Astrocyte (in vitro differentiated cells and primary cell): ENCODE measurements around the gene MID2. TPM values are rescaled to one million over a fixed set of nuclear protein-coding genes. Genes with fewer than 3 reads are reported as not detected.
A peak's percentile ranks its signal among the peaks of the same experiment; 100 is the strongest.

ENCODE experiments used
- DNase-seq: peaks from one replicate; pipeline ENCODE4 v3.0.0-alpha.2; 2010; ENCODE audit warnings: low read depth
- FAIRE-seq: peaks from 2 replicates; lab custom pipeline; 2011; peaks lifted over from hg19 to GRCh38; lab: Jason Lieb, UNC
- H2AFZ ChIP-seq: 2 replicates; pipeline ENCODE4 v1.6.0; 2012; ENCODE audit warnings: low read depth, low read length, inconsistent platforms
- H3K27ac ChIP-seq: 2 replicates; pipeline ENCODE4 v1.5.1; 2011; ENCODE audit warnings: low read depth, low read length, inconsistent platforms
- H3K27me3 ChIP-seq: 2 replicates; pipeline ENCODE4 v1.6.0; 2011; ENCODE audit warnings: low read length, inconsistent platforms; ENCODE audit not compliant: insufficient read depth
- H3K36me3 ChIP-seq: 2 replicates; pipeline ENCODE4 v1.5.1; 2011; ENCODE audit warnings: low read length, inconsistent platforms; ENCODE audit not compliant: insufficient read depth
- H3K4me1 ChIP-seq: 2 replicates; pipeline ENCODE4 v1.5.1; 2011; ENCODE audit warnings: low read length, inconsistent platforms; ENCODE audit not compliant: insufficient read depth
- H3K4me2 ChIP-seq: 2 replicates; pipeline ENCODE4 v1.6.0; 2012; ENCODE audit warnings: low read length, inconsistent platforms
- H3K4me3 ChIP-seq: 2 replicates; pipeline ENCODE4 v1.5.1; 2011; ENCODE audit warnings: low read depth, mild to moderate bottlenecking, low read length, inconsistent platforms; ENCODE audit not compliant: insufficient read depth
- H3K79me2 ChIP-seq: 2 replicates; pipeline ENCODE4 v1.6.0; 2012; ENCODE audit warnings: mild to moderate bottlenecking, low read length, inconsistent platforms; ENCODE audit not compliant: insufficient read depth
- H3K9ac ChIP-seq: 2 replicates; pipeline ENCODE4 v1.6.0; 2012; ENCODE audit warnings: mild to moderate bottlenecking, low read length, inconsistent platforms
- H3K9me3 ChIP-seq: 2 replicates; pipeline ENCODE4 v1.5.1; 2012; ENCODE audit warnings: low read depth, mild to moderate bottlenecking, low read length, inconsistent platforms; ENCODE audit not compliant: insufficient read depth
- H4K20me1 ChIP-seq: 2 replicates; pipeline ENCODE4 v1.6.0; 2012; ENCODE audit warnings: low read length, inconsistent platforms; ENCODE audit not compliant: insufficient read depth
- H3K27ac Mint-ChIP-seq: one replicate; pipeline ENCODE4 v1.8.0; 2021; ENCODE audit warnings: mild to moderate bottlenecking, mixed read lengths; ENCODE audit not compliant: unreplicated experiment
- H3K27me3 Mint-ChIP-seq: one replicate; pipeline ENCODE4 v1.8.0; 2021; ENCODE audit warnings: low read depth, mixed read lengths; ENCODE audit not compliant: unreplicated experiment
- H3K36me3 Mint-ChIP-seq: one replicate; pipeline ENCODE4 v1.8.0; 2021; ENCODE audit warnings: low read depth, mixed read lengths; ENCODE audit not compliant: unreplicated experiment
- H3K4me1 Mint-ChIP-seq: one replicate; pipeline ENCODE4 v1.8.0; 2021; ENCODE audit warnings: low read depth, mixed read lengths; ENCODE audit not compliant: unreplicated experiment
- H3K4me3 Mint-ChIP-seq: one replicate; pipeline ENCODE4 v1.8.0; 2021; ENCODE audit warnings: mild to moderate bottlenecking, moderate library complexity, mixed read lengths; ENCODE audit not compliant: unreplicated experiment
- H3K9me3 Mint-ChIP-seq: one replicate; pipeline ENCODE4 v1.8.0; 2021; ENCODE audit warnings: mild to moderate bottlenecking, mixed read lengths; ENCODE audit not compliant: unreplicated experiment
- EZH2 ChIP-seq: IDR thresholded peaks from 2 replicates; pipeline ENCODE4 v1.6.1; 2012; ENCODE audit warnings: mild to moderate bottlenecking, low read length, inconsistent platforms; ENCODE audit not compliant: insufficient read depth
- total RNA-seq: library from RNA; stranded (reverse); gene quantifications from 2 replicates; pipeline ENCODE4 v1.2.1, GENCODE V29; 2021
- TF ChIP-seq, protein P1 (sequence below): IDR thresholded peaks from 2 replicates; pipeline ENCODE4 v1.5.1; 2011; ENCODE audit warnings: low read depth, mild to moderate bottlenecking, inconsistent platforms, low read length, moderate library complexity; ENCODE audit not compliant: insufficient read depth

The MID2 gene
- total RNA-seq, 1 donor from 2014 or later: 11.1 TPM

DNA sequence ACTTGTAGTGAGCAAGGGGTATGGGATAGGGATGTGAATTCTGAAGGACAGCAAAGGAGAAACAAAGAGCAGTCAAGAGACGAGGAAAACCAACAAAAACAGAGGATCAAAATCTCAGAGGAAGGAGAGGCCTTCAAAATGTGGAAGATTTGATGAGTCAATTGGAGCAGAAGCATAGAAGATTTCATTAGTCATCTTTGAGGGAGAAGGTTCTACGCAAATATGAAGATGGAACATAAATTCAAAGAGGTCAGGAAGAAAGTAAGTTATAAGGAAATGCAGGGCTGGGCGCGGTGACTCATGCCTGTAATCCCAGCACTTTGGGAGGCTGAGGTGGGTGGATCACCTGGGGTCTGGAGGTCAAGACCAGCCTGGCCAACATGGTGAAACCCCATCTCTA lies 35.4 kb downstream of the MID2 start:
- TF ChIP-seq, protein P1, sequence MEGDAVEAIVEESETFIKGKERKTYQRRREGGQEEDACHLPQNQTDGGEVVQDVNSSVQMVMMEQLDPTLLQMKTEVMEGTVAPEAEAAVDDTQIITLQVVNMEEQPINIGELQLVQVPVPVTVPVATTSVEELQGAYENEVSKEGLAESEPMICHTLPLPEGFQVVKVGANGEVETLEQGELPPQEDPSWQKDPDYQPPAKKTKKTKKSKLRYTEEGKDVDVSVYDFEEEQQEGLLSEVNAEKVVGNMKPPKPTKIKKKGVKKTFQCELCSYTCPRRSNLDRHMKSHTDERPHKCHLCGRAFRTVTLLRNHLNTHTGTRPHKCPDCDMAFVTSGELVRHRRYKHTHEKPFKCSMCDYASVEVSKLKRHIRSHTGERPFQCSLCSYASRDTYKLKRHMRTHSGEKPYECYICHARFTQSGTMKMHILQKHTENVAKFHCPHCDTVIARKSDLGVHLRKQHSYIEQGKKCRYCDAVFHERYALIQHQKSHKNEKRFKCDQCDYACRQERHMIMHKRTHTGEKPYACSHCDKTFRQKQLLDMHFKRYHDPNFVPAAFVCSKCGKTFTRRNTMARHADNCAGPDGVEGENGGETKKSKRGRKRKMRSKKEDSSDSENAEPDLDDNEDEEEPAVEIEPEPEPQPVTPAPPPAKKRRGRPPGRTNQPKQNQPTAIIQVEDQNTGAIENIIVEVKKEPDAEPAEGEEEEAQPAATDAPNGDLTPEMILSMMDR: no peak
- no peak for TF ChIP-seq EZH2
- no peaks in the 10 kb centered on the region for H3K4me1 ChIP-seq
- no peak overlapping the region for H3K4me3 ChIP-seq
- no peak for DNase-seq
- no peaks in the 10 kb centered on the region for H3K9me3 ChIP-seq
- no peak overlapping the region for H3K9ac ChIP-seq
- Mint-ChIP-seq H3K27me3 (no peaks in the 10 kb centered on the region), H3K9me3 (no peaks in the 10 kb centered on the region), H3K36me3 (no peaks in the 10 kb centered on the region), H3K4me3 (no peak overlapping the region), H3K4me1 (peaks cover 6% of the 10 kb centered on the region), H3K27ac (no peak overlapping the region)
- H3K36me3 ChIP-seq: no peaks in the 10 kb centered on the region
- peak; percentile 93 for FAIRE-seq
- H3K27me3 ChIP-seq: no peaks in the 10 kb centered on the region
- H3K79me2 ChIP-seq: no peaks in the 10 kb centered on the region
- H2AFZ ChIP-seq: no peak overlapping the region
- H3K27ac ChIP-seq: no peak overlapping the region
- H4K20me1 ChIP-seq: no peaks in the 10 kb centered on the region
- H3K4me2 ChIP-seq: no peak overlapping the region

DNA sequence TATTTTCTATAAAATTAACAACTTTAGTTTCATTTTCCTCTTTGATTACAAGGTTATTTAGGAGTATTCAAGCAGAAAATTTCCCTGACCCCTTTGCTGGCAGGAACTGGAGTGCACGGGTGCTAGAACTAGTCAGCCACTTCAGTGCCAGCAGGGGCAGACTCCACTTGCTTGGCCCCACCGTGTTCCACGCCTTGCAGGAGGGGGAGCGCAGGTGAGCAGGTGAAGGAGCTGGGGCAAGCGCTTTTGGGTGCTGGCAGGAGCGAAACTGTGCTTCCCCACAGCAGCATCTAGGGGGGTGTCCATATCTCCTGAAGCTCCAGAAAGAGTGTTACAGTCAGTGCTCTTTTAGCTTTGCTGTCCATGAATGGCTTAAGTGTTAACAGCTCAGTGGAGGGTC lies 45.5 kb downstream of the MID2 start:
- Mint-ChIP-seq H3K27me3 (no peaks in the 10 kb centered on the region), H3K27ac (no peak overlapping the region), H3K4me1 (peaks cover 2% of the 10 kb centered on the region), H3K4me3 (no peak overlapping the region), H3K36me3 (peaks cover 2% of the 10 kb centered on the region), H3K9me3 (peaks cover 2% of the 10 kb centered on the region)
- no peak for TF ChIP-seq EZH2
- TF ChIP-seq, protein P1: no peak
- Histone ChIP-seq H3K4me2 (no peak overlapping the region), H4K20me1 (no peaks in the 10 kb centered on the region), H3K79me2 (no peaks in the 10 kb centered on the region), H3K27me3 (no peaks in the 10 kb centered on the region), H3K4me1 (no peaks in the 10 kb centered on the region), H3K36me3 (no peaks in the 10 kb centered on the region), H3K9ac (no peak overlapping the region), H3K9me3 (no peaks in the 10 kb centered on the region), H3K4me3 (no peak overlapping the region), H3K27ac (no peak overlapping the region), H2AFZ (no peak overlapping the region)
- peak; percentile 87 for FAIRE-seq
- DNase-seq: no peak

DNA sequence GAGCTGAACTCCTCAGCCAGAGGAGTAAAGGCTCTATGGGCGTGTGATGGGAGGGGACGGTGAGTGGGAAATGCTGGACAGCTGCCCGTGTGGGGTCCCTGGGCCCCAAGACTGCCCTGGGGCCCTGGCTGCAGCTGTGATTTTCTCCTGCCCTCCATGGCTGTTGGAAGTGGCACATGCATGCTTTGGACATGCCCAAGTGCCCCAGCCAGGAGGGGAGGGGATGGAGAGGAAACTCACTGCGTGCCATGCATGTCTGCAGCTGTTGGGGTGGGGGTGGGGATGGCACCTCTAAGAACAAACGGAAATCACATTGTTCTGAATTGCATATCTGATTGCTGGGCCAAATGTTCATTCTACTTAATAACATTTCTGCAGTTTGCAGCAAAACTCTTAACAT lies 52.4 kb downstream of the MID2 start:
- no peaks in the 10 kb centered on the region for H4K20me1 ChIP-seq
- no peak overlapping the region for H3K4me2 ChIP-seq
- no peaks in the 10 kb centered on the region for H3K4me1 Mint-ChIP-seq
- H3K36me3 ChIP-seq: no peaks in the 10 kb centered on the region
- no peak for DNase-seq
- peaks cover 1% of the 10 kb centered on the region for H3K36me3 Mint-ChIP-seq
- H3K4me3 ChIP-seq: no peak overlapping the region
- no peaks in the 10 kb centered on the region for H3K27me3 Mint-ChIP-seq
- H3K79me2 ChIP-seq: no peaks in the 10 kb centered on the region
- no peak overlapping the region for H2AFZ ChIP-seq
- TF ChIP-seq, protein P1: no peak
- no peak for TF ChIP-seq EZH2
- no peaks in the 10 kb centered on the region for H3K9me3 Mint-ChIP-seq
- no peak for FAIRE-seq
- no peak overlapping the region for H3K4me3 Mint-ChIP-seq
- no peak overlapping the region for H3K27ac ChIP-seq
- H3K4me1 ChIP-seq: no peaks in the 10 kb centered on the region
- no peak overlapping the region for H3K9ac ChIP-seq
- H3K27me3 ChIP-seq: no peaks in the 10 kb centered on the region
- no peaks in the 10 kb centered on the region for H3K9me3 ChIP-seq
- no peak overlapping the region for H3K27ac Mint-ChIP-seq
